ENCODE results near the gene SLN.

GRCh38 chr11:107719073-107719472 is 7.2 kb upstream of the SLN start:
- TF ChIP-seq CTCF (conservative IDR thresholded peaks at IDR 0.05 in 1 of 2, IDR thresholded peaks at IDR 0.05 in 1 of 2; ENCODE audit: low read depth in 1 of 2, low read length in 2 of 2), result no peak
- no peak for TF ChIP-seq EZH2 (IDR thresholded peaks at IDR 0.05; ENCODE audit: low read length, missing control alignments)
